ENCODE data around the gene GCN1.

The GCN1 gene

DNA sequence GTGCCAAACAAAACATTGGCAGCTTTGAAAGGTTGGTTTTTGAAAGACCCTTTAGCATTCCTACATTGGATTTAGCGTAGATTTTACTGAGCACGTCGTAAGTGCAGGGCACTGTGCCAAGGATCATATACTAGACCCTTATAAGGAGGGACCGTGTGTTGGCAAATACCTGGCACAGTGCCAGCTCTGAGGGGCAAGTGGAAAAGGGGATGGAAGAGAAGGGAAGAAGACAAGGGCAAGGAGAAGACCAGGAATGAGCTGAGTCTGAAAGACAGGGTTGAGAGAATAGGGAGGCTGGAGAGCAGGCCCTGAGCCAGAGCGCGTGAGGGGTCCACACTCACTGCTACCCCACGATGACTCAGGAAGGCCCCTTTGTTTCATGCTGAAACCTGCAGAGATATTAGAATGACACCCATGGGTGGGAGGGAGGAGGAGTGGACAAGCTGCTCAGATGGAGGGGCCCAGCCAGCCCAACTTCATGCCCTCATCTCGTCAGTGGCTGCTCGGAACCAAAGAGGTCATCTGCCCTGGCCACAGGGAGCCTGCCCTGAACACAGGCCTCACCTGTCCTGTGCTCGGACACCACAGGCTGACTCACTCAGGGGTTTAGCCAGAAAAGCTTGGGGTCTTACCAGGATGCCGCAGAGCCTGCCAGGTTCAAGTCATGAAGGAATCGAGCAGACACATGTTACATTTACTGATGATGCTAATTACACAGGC is 103.0 kb downstream of the GCN1 start:
- DNase-seq: no peak

DNA sequence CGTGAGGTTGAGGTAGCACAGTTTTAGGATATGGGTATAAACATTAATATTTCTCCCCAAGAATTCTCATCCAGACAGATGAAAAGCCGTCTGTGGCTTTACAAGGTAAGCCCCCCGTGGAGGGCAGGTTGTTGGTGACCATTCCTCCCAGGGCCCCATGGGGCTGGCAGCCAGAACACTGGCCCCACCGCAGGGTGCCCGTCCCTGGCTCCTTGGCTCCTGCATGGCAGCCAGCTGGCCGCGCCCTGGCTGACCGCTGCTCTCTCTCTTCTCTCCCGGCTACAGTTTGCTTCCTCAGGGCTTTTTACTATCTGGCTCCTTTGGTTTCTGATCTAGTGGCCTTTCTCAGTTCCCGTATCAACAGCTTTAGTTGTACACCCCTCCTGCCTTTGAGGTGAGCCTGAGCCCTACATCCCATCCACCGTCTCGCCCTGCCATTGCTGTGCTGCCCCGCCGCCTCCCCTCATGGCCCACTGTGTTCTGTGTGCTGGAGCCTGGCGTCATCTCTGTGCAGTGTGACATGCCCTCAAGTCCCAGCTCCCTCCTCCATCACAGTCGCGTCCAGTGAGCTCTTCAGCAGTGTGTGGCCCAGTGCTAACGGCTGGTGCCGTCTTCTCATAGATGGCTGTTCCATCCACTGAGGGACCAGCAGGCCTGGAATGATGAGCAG is 103.8 kb downstream of the GCN1 start:
- no peak for DNase-seq

DNA sequence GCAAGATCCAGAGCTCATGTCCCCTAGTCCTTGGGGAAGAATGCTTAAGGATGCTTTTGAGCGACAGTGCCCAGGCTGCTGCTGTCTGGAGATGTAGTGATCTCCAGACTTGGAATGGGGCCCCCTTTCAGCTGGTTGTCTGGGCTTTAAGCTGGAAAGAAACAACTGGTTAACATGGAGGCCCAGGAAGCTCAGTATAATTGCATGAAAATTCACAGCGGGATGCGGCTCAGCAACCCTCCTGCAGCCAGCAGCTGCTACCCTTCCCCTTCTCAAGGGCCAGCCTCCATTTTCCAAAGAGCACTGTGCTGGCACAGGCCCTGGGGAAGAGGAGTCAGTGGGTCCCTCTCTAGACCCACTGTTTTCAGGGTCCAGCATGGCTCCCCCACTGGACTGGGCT is 104.3 kb downstream of the GCN1 start:
- no peak for DNase-seq

DNA sequence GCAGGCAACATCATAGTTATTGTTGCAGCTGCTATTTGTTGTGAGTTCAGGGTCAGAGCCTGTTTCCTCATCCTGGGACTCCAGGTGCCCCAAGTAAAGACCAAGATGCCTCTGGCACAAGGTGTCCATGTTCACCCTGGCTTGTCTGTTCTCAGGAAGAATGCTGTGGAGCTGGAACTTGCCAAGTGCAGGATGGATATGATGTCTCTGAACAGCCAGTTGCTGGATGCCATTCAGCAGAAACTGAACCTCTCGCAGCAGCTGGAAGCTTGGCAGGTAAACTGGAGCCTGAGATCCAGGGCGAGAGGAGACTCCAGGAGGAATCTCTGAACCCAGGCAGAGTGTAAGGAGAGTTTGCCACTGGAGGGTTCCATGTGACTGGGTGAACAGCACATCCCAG is 104.7 kb downstream of the GCN1 start:
- no peak for DNase-seq

DNA sequence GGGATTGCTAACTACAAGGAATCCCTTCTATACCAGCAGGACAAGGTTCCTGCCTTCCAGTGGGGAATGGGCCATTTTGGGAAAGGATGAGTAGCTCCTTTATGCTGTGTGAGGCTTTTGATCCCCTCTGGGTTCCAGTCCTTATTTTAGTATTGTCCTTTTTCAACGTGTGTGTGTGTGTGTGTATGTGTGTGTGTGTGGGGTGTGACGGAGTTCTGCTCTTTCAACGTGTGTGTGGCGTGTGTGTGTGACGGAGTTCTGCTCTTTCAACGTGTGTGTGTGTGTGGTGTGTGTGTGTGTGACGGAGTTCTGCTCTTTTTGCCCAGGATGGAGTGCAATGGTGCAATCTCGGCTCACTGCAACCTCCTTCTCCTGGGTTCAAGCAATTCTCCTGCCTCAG is 105.4 kb downstream of the GCN1 start:
- no peak for DNase-seq

DNA sequence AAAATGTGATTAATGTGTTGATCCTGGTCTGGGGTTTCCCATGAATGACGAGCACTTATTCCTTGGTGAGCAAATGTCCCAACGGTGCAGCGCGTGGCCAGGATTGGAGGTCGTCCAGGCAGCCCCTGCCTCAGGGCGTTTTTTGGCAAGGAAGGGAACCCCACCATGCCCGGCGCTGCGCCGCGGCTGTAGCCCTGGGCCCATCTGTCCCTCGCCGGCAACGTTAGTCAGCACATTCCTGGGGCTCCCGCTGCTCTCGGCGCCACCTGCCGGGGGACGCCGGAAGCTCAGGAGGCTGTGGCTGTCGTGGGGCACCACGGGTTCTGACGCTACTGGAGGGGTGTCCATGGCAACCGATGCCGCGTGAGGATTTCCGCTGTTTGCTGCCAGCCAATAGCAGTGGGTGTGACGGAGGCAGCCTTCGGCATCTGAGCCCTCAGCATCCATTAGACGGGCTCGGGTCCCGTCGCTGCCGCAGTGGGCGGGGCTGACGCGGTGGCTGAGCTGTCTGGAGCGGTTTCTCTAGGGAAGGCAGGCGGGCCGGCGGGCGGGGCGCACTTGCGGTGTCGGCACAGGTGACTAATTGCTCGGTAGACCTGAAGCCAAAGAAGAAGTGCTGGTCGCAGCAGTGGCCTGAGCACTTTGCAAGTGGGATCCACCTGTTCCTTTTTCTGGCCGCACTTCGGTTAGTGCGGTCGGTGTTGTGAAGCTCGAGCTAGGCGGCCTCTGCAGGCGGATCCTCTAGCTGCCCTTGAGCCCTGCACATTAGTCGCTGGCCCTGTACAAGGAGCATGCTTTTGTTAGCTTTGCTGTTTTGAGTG is 107.5 kb downstream of the GCN1 start:
- DNase-seq: peak; percentile 100

DNA sequence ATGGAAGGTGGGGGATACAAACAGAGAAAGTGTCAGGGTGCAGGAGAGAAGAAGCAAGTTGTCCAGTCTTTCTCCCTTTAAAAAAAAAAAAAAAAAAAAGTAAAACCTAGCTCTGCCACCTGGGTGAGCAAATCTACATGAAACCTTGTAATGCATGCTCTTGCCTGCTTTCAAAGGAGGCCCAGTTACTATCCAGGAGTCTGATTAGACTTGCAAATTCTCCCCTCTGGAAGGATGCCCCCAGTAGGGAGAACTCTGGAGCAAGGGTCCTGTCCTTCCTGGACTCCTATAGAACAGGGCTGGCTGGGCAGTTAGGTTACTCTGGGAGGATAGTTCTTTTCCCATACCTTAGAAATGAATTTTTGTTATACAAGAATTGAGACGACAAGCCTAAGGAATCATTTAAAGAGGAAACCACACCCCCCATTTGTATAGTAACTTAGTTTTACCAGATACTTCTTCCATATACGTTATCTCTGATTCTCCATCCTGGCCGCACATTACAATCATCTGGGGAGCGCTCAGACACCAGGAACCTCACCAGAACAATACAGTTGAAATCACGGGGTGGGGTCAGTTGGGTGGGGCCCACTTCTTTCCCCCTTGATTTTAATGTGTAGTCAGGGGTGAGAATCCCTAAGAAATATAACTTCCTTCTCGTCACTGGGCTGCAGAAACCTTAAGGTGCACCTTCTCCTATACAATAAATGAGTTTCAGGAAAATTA is 108.4 kb downstream of the GCN1 start:
- DNase-seq: no peak

DNA sequence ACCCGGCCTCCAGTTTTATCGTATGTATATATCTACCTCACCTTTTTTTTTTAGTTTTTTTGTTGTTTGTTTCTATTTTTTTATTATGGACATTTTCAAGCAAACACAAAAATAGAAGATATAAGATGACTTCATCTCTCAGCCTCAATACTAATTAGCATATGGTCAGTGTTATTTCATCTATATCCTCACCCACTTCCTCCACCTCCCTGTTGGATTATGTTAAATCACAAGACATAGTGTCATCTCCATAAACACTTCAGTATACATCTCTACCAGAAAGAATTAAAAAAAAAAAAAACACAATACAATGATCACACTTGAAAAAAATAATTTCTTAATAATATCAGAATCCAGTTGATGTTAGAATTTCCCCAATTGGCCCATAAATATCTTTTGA is 112.9 kb downstream of the GCN1 start:
- DNase-seq: no peak

DNA sequence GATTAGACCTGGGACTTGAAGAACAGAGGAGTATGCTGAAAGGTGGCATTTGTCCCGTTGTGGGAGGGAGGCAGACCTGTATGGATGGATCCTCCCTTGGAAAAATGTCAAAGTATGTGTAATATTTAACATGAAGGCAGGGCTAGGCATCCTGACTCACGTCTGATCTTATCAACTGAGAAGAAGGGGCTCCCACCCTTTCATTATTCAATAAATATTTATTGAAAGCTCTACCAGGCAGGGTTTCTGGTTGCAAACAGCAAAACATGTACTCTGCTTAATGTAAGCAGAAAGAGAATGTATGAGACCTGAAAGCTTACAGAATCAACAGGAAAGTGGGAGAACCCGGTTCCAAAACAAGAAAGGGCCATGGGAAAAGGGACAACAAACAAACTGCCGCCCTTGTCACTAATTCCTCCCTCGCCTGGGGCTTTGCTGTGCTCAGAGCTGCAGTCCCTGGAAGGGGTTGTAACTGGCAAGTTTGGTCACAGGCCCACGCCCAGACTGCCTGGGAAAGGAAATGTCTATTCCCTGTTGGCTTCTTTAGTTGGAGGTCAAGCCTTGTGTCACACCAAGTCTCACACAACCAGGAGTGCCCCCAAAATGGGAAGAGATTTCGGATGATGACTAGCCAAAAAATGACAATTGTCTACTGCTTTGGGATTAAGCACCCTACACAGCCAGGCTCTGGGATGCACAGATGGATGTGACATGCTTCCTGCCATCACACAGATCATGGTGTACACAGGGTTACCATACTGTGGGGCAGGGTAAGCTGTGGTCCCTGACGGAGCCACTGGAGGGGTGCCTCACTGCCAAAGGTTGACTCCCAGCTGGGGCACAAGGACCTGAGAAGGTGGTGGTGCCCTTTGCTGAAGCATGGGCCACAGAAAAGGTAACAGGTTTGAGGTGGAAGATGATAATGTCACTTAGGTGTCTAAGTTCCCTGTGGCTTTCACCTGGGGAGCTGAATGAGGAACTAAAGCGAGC is 114.8 kb downstream of the GCN1 start:
- no peak for DNase-seq

DNA sequence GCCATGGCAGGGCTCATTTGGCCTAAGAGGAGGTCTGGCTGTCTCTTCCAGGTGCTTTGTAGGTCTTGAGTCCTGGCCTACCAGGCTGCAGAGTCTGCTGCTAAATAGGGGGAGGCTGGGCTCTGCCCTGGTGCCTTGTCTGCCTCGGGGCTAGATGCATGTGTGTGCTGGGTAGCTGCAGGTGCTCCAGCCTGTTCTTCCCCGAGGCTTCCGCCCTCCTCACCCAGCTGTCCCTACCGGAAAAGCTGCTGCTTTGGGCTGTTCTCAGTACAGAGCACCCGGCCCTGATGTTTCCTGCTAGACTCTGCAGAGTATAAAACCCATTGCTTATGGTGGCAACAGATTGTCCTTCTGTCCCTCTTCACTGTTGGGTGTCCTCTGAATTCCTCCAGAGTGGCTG is 115.6 kb downstream of the GCN1 start:
- no peak for DNase-seq

DNA sequence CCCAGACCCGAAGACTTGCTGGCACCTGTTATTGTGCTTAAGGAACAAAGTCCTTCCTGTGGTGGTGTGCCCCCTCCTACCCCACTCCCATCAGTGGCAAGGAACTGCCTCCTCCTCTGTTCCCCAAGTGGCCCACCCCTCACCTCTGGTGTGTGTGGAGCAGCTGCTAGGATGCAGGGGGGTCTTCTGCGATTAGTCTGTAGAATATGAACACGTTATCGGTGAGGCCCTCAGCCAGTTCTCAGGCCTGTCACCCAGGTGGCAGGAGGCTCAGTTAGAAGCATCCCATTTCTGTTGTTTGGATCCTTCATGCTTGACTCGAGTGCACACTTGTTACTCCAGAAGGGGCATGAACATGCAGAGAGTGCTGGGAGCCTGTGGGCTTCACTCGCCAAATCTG is 117.3 kb downstream of the GCN1 start:
- DNase-seq: no peak
